H1 (cell line): ENCODE measurements around the gene KIAA1586. TPM values are rescaled to one million over a fixed set of nuclear protein-coding genes. Genes with fewer than 3 reads are reported as not detected.

Experiments
- EZH2 ChIP-seq: fragments of 200-600 bp; sonication (generic); IDR thresholded peaks from 2 replicates; pipeline ENCODE4 v1.7.1; 2012; ENCODE audit warnings: low read depth, mild to moderate bottlenecking, moderate library complexity, low read length, inconsistent platforms; ENCODE audit not compliant: severe bottlenecking
- GABPA ChIP-seq: IDR thresholded peaks from 2 replicates; pipeline ENCODE4 v1.6.1; 2011; ENCODE audit warnings: mild to moderate bottlenecking, low read length, moderate library complexity, borderline replicate concordance; ENCODE audit not compliant: insufficient read depth
- JUND ChIP-seq: IDR thresholded peaks from 2 replicates; pipeline ENCODE4 v1.6.1; 2011; ENCODE audit warnings: mild to moderate bottlenecking, improper control_type of control experiment, low read length
- NANOG ChIP-seq: IDR thresholded peaks from 2 replicates; pipeline ENCODE4 v1.6.1; 2011; ENCODE audit warnings: low read length, low read depth, mild to moderate bottlenecking, inconsistent platforms; ENCODE audit not compliant: insufficient read depth, poor library complexity, severe bottlenecking
- POU5F1 ChIP-seq: IDR thresholded peaks from 2 replicates; pipeline ENCODE4 v1.6.1; 2011; ENCODE audit warnings: low read depth, mild to moderate bottlenecking, low read length, moderate library complexity
- SP1 ChIP-seq: IDR thresholded peaks from 2 replicates; pipeline ENCODE4 v1.6.1; 2011; ENCODE audit warnings: low read depth, low read length
- SP4 ChIP-seq: IDR thresholded peaks from 2 replicates; pipeline ENCODE4 v1.6.1; 2012; ENCODE audit warnings: low read length, inconsistent platforms
- polyA plus RNA-seq, 7 experiments: library from polyadenylated mRNA; depleted of rRNA in 3 of 7; stranded (reverse) in 5 of 7; unstranded in 2 of 7; fragments of >200 nt in 5 of 7; fragments of 200-250 nt in 2 of 7; gene quantifications; 1 replicate in 5 of 7; 2 replicates in 1 of 7; 4 replicates in 1 of 7; pipeline versions ENCODE4 v1.2.1 to v1.2.3, GENCODE V29; 2011 to 2013; ENCODE audit warnings: missing spikeins in 2 of 7, mixed read lengths in 2 of 7
- total RNA-seq: library from RNA; stranded (reverse); fragmentation: NEBNext Ultra II Directional; extraction: Animal tissue kit (Norgen Biotek cat#: 25700); gene quantifications from 2 replicates; pipeline ENCODE4 v1.2.1, GENCODE V29; 2021
- TF ChIP-seq, protein P1 (sequence below): IDR thresholded peaks from 2 replicates; pipeline ENCODE4 v1.6.1; 2012; ENCODE audit warnings: inconsistent platforms

KIAA1586 gene
- total and polyA plus RNA-seq, 2 of the 8 experiments (the other 6 are each of a cell fraction or from before 2014, with no cell fraction given), result 2.1 to 24.4 TPM

DNA sequence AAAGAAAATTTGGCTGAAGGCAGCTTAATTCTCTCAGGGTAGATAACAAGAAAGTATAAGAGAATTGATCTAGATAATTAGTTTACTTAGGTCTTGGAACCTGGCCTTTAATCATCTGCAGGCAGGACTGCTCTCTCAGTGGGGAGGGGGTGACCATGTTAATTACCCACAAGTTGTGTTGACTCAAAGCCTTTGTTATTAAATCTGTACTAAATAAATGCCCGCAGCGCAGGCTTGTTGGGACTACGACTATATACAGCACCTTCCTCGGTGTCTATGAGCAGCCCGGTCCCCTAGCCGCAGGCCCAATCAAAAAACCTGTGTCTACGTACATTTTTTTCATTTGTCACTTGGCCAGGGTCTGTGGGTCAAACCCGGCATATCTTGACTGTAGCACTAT, 27.9 kb downstream of the KIAA1586 start (continued):
- TF ChIP-seq EZH2 (no peak), POU5F1 (no peak), SP4 (no peak), GABPA (no peak), NANOG (no peak), JUND (no peak), SP1 (no peak)
- TF ChIP-seq, protein P1, sequence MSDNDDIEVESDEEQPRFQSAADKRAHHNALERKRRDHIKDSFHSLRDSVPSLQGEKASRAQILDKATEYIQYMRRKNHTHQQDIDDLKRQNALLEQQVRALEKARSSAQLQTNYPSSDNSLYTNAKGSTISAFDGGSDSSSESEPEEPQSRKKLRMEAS, result no peak
